22Rv1 (cell line): ENCODE data around the gene TBC1D2.

ENCODE experiments used
- ZFX ChIP-seq: fragments of 450-650 bp; IDR thresholded peaks from 2 replicates; pipeline ENCODE4 v1.6.1; 2017; ENCODE audit warnings: antibody characterized with exemption, borderline replicate concordance
- TF ChIP-seq, protein P1 (sequence below): fragments of 450-650 bp; IDR thresholded peaks from 2 replicates; pipeline ENCODE4 v1.5.1; 2017; ENCODE audit warnings: mild to moderate bottlenecking

DNA sequence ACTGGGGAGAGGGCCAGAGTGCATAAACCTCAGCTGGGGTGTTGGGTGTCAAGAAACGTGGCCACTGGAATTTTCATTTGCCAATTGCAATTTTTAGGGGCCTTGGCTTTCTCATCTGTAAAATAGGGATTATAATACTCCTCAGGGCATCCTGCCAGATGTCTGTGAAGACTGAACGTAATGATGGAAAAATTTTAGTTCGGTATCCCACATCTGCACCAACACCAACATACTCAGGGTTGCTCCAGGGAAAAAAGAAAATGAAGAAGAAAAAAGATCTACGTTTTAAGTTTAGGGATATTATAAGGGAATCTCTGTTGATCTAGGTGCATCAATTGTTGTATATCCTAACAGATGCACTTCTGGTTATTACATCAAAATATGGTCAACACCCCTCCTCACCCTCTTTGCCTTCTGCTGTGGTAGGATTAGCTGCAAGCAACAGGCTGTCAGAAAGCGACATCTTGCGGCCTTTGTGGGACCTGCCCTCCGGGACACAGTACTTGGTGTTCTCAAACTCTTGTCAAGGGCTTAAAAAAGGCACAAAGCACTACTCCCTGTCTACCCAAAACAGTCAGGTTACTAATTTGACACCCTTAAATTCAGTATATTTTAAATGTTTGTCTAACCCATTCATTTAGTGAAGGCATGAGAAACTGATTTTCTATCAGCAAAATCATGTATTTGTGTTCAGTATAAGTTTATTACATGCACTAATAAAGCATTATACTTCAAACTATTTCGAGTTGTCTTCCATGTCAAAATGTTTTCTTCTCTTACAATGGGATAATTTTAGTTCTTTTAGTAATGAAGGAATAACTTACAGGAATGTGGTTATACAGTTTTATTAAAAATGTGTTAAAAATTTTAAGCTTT is 8.3 kb upstream of the TBC1D2 start:
- TF ChIP-seq, protein P1, sequence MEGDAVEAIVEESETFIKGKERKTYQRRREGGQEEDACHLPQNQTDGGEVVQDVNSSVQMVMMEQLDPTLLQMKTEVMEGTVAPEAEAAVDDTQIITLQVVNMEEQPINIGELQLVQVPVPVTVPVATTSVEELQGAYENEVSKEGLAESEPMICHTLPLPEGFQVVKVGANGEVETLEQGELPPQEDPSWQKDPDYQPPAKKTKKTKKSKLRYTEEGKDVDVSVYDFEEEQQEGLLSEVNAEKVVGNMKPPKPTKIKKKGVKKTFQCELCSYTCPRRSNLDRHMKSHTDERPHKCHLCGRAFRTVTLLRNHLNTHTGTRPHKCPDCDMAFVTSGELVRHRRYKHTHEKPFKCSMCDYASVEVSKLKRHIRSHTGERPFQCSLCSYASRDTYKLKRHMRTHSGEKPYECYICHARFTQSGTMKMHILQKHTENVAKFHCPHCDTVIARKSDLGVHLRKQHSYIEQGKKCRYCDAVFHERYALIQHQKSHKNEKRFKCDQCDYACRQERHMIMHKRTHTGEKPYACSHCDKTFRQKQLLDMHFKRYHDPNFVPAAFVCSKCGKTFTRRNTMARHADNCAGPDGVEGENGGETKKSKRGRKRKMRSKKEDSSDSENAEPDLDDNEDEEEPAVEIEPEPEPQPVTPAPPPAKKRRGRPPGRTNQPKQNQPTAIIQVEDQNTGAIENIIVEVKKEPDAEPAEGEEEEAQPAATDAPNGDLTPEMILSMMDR = peak; percentile 92
- no peak for TF ChIP-seq ZFX
